Tibial nerve (tissue), 4 donors: ENCODE measurements around the gene AMPD2. TPM values are rescaled to one million over a fixed set of nuclear protein-coding genes. Genes with fewer than 3 reads are reported as not detected.

Experiments used
- small RNA-seq: library from RNA; depleted of rRNA; stranded (forward); fragments of <200 nt; gene quantifications from one replicate; pipeline ENCODE3, GENCODE V24; 2016
- total RNA-seq, 4 donors: library from RNA; depleted of rRNA; stranded (reverse); fragments of >200 nt; gene quantifications; one replicate each; pipeline ENCODE4 v1.1.0, GENCODE V29; 2016

AMPD2 gene
- total RNA-seq, 4 donors from 2014 or later, result 70.6 to 113 (median 94.7) TPM

Small RNA genes within 50 kb of the gene (small RNA-seq; reads per million reads assigned to genes)
- gene RNU6V, result not detected

Other genes with a start within 250 kb of the AMPD2 start
- 100 to 1,000 TPM; 145 to 199 (median 189) TPM for gene SORT1, start 221.9 kb upstream of the AMPD2 start, total RNA-seq
- 10 to 100 TPM; 20.5 to 28.8 (median 24.9) TPM for gene PSMA5, start 193.4 kb upstream of the AMPD2 start, total RNA-seq
- gene SYPL2, start 153.3 kb upstream of the AMPD2 start, total RNA-seq, result 1 to 10 TPM; 1.5 to 3.5 (median 2.4) TPM
- 1 to 10 TPM; 6.5 to 6.8 (median 6.5) TPM for gene ATXN7L2, start 135.9 kb upstream of the AMPD2 start, total RNA-seq
- 1 to 10 TPM; 4.4 to 8.4 (median 5.6) TPM for gene CYB561D1, start 125.7 kb upstream of the AMPD2 start, total RNA-seq
- 10 to 100 TPM in 1 of 4 donors, 1 to 10 TPM in 3; 8.1 to 10.3 (median 8.4) TPM for gene AMIGO1, start 110.1 kb upstream of the AMPD2 start, total RNA-seq
- under 1 TPM in 2 of 4 donors, not detected in 2; 0.59 to 0.60 TPM for gene GPR61, start 80.0 kb upstream of the AMPD2 start, total RNA-seq
- gene GNAI3, start 71.2 kb upstream of the AMPD2 start, total RNA-seq, result 1 to 10 TPM; 4.0 to 6.3 (median 5.1) TPM
- not detected for gene GNAT2, start 221 bp upstream of the AMPD2 start, total RNA-seq
- 10 to 100 TPM; 16.3 to 47.0 (median 35.2) TPM for gene GSTM4, start 36.3 kb downstream of the AMPD2 start, total RNA-seq
- gene GSTM2, start 48.2 kb downstream of the AMPD2 start, total RNA-seq, result 100 to 1,000 TPM in 2 of 4 donors, 10 to 100 TPM in 2; 87.1 to 120 (median 103) TPM
- gene GSTM1, start 68.0 kb downstream of the AMPD2 start, total RNA-seq, result 10 to 100 TPM in 1 of 4 donors, not detected in 3; 14.1 TPM
- 1 to 10 TPM; 1.1 to 9.2 (median 2.8) TPM for gene GSTM5, start 92.4 kb downstream of the AMPD2 start, total RNA-seq
- gene GSTM3, start 121.2 kb downstream of the AMPD2 start, total RNA-seq, result 100 to 1,000 TPM in 1 of 4 donors, 10 to 100 TPM in 3; 37.2 to 134 (median 79.7) TPM
- not detected for gene EPS8L3, start 144.1 kb downstream of the AMPD2 start, total RNA-seq